GM21576 (cell line): ENCODE data around the gene JCHAIN.
A peak's percentile ranks its signal among the peaks of the same experiment; 100 is the strongest.
"Not testable (repeated sequence)": the region's sequence is repeated elsewhere in the genome, so short reads cannot be mapped to it uniquely, and the experiment has no call there.

Experiments used
- ATAC-seq: cut with Tn5 transposase; IDR thresholded peaks from one replicate; pipeline ENCODE4 v1.9.1; 2021; ENCODE audit warnings: mild to moderate bottlenecking, moderate library complexity; ENCODE audit not compliant: unreplicated experiment

JCHAIN gene

DNA sequence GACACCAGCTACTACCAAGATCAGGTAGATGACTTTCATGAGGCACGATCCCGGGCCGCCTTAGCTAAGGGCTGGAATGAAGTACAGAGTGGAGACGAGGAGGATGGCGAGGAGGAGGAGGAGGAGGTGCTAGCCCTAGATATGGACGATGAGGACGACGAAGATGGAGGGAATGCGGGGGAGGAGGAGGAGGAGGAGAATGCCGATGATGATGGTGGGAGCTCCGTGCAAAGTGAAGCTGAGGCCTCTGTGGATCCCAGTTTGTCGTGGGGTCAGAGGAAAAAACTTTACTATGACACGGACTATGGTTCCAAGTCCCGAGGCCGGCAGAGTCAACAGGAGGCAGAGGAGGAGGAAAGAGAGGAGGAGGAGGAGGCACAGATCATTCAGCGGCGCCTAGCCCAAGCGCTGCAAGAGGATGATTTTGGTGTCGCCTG lies 22.5 kb upstream of the JCHAIN start:
- peak; percentile 4 for ATAC-seq

DNA sequence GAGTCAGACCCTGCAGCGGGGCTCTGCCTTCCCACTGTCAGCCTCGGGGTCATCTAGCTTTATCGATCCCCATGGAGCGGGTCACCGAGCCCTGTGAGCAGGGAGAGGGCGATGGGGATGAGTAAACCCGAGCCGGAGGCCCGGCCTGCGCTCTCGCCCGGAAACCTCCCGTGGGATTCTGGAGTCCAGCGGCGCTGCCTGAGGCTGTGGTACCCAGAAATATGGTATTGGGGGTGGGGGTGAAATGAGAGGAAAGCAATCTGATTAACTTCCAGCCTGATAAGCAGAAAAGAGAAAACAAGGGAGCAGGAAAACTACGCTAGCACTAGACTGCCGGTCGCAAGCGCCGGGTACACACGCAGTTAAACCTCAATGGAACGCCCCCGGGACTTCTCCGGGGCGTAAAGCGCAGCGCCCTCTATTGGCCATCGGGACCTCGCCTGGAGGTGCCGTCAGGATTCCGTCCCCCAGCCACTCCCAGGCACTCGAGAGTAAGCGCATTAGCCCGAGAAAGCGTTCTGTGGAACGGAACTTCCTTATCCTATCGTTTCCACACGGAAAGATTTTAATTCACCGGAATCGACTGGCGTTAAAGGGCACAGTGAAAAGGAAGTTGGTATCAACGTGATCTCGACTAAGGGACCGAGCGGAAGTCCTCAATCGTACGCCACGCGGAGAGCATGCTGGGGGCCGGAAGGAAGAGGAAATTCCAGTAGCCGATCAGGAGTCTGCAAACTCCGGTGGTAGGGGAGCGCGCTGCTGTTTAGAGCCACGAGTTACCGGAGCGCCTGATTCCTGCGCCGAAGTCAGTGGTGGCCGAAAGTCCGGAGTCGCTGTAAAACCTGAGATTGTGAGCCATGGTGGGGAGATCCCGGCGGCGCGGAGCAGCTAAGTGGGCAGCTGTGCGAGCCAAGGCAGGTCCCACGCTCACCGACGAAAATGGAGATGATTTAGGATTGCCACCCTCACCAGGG lies 21.8 kb upstream of the JCHAIN start, which contains the start of gene UTP3:
Gene UTP3 (plus strand): TSS at position 712 of the 974 bp plus-strand sequence. CDS start 146 bp downstream, at position 858.
- ATAC-seq = peak; percentile 90

DNA sequence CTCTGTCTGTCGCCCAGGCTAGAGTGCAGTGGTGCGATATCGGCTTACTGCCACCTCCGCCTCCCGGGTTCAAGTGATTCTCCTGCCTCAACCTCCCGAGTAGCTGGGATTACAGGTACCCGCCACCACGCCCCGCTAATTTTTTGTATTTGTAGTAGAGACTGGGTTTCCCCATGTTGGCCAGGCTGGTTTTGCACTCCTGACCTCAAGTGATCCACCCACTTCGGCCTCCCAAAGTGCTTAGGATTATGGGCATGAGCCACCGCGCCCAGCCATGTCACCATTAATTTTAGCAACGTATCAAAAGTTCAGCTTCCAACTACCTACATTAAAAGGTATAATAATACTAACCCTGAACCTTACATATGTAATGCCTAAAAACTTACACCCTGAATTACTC lies 21.1 kb upstream of the JCHAIN start:
- peak; percentile 4 for ATAC-seq

DNA sequence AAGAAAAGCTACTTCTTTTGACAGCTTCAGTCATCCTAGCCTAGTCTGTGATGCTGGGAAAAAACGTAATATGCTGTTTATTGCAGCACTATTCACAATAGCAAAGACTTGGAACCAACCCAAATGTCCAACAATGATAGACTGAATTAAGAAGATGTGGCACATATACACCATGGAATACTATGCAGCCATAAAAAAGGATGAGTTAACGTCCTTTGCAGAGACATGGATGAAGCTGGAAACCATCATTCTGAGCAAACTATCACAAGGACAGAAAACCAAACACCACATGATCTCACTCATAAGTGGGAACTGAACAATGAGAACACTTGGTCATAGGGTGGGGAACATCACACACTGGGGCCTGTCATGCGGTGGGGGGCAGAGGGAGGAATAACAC lies 15.8 kb upstream of the JCHAIN start:
- ATAC-seq = not testable (repeated sequence)

DNA sequence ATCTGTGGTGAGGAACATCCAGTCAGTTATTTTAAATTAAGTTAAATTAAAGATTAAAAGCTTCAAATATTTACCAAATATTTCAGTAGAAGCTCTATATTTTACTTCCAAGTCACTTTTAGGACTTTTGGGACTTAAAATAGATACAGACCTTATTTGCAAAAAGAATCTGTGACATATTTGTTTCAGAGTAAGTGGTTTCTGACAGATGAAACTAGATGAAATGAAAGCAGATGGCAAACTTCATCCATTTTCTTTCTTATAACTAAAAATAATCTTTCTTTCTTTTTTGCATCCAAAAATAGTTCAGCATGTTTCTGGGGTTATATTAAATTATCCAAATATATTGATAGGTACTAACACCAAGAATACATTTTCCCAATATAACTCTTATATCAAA lies 15.4 kb upstream of the JCHAIN start:
- ATAC-seq = peak; percentile 52

DNA sequence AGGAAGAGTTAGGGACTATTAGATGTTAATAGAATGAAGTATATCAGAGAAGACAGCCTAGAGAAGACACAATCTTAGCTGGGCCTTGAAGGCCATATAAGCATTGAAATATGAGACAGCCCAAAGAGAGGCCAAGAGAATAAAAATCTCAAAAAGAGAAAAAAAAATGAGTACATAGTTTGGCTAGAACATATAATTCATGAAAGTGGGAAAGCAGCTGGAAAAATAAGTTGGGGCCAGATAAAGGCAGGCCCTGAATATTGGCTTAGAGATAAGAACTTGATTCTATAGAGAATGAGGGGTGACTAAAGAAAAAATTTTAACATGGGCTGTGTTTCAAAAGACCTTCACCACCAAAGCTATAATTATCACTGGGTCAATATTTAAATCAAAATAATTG lies 14.6 kb upstream of the JCHAIN start:
- ATAC-seq = no peak

DNA sequence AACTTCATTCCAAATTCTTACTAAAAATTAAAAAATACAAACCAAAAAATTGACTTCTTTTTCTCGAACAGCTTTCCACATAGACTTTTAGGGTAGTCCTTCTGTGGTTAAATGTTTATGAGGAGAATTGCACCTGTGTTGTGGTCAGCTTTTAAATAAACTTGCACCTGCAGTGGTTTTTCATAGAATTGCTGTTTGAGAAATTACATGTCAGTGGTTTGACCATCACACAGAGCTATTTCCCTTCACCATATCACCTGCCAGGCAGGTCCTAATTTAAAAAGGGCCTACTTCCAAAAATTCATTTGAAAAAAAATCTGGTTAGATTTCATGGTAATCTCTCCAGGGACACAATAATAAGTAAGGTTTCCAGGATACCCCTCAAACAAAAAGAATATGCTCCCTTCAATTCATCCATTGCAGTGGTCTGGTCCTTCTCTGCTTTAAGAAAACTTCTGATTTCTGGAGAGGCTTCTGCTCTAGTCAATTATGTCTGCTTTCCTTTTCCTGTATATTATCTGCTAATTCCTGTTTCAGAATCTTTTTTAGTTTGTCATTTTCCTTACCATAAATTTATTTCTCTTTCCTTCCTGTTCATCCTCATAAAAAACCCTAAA lies 12.2 kb upstream of the JCHAIN start:
- peak; percentile 75 for ATAC-seq

DNA sequence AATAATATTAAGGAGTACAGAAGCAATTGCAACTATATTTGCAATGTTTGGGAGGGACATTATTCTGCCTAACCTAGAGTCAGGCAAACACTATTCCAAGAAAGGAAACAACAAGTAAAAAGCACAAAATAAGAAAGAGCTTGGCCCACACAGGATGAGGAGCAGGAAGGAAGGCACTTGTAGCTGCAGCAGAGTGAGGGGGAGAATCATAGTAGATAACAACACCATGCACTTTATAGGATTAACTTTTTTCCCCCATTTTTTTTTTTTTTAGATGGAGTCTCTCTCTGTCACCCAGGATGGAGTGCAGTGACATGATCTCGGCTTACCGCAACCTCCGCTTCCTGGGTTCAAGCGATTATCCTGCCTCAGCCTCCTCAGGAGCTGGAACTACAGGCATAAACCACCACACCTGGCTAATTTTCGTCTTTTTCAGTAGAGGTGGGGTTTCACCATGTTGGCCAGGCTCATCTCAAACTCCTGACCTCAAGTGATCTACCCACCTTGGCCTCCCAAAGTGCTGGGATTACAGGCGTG lies 10.3 kb upstream of the JCHAIN start:
- no peak for ATAC-seq

DNA sequence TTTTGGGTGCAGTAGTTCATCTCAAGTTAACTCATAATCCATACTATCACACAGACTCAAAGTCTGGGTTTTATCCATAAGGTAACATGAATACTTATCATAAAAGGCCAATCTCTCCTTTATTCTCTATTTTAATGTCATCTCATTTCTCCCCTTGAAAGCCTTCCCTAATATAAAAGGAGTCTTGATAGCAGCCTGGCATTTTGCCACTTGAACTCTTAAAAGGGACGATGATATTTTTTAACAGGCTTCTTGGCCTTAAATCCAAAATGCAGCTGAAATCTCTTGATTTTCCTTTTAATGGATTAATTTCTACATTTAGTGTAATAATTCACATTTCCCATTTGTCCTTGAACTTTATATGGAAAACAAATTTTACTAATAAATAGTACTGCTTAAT lies 8.4 kb upstream of the JCHAIN start:
- no peak for ATAC-seq

DNA sequence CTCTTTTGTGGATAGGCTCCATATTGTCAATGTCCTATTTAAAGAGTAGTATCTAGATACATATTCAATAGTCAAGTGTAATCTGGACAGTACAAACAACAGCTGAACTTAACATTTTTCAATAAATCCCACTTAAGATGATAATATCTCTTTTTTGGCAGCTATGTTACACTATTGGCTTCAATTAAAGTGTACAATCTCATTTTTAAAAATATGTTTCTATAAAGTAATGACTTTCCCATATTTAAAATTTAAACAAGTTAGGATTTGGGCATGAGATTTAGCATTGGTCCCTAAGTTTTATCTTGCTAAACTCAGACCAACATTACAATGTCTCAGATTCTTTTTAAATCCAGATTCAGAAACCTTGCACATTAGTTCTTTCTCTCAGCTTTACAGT lies 7.9 kb upstream of the JCHAIN start:
- no peak for ATAC-seq

DNA sequence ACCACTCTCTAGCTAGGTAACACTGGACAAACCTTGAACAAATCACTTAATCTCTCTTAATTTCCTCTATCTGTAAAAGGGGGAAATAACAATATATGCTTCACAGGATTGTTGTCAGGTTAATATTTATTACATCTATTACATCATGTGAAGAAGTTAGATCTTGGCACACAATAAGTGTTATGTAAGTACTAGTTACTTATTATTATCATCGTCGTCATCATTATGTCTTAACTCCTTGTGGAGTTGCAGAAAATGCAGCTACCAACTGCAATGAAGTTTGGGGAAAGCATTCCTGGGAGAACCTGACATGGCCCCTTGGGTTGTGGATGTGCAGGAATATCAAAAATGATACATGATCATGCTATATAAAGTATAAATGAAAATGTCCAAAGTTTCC lies 4.8 kb upstream of the JCHAIN start:
- ATAC-seq = no peak

DNA sequence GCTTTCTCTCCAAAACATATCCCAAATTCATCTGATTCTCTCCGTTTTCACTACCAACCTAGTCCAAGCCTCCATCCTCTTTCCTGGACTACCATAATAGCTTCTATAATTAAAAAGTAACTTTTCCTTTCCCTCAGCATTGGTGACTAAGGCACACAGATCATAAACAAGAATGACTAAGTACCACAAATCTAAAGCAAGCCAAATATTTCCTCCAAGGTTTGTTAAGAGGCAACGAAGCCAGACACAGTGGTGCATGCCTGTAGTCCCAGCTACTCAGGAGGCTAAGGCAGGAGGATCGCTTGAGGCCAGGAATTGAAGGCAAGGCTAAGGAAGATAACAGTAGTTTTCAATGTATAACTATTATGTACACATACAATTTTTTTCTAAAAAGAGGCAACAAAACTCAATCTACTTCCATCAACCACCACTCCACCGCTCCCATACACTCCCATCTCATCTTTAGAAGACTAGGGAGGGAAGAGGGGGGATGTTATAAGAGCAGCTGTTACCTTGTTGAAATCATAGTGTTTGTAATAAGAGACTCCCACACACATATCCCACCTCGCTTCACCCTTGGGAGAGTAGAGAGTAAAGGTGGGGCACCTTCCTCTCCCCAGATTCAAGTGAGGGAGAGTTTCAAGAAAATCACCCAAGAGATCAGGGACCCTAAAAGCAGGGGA lies 4.2 kb upstream of the JCHAIN start:
- no peak for ATAC-seq

DNA sequence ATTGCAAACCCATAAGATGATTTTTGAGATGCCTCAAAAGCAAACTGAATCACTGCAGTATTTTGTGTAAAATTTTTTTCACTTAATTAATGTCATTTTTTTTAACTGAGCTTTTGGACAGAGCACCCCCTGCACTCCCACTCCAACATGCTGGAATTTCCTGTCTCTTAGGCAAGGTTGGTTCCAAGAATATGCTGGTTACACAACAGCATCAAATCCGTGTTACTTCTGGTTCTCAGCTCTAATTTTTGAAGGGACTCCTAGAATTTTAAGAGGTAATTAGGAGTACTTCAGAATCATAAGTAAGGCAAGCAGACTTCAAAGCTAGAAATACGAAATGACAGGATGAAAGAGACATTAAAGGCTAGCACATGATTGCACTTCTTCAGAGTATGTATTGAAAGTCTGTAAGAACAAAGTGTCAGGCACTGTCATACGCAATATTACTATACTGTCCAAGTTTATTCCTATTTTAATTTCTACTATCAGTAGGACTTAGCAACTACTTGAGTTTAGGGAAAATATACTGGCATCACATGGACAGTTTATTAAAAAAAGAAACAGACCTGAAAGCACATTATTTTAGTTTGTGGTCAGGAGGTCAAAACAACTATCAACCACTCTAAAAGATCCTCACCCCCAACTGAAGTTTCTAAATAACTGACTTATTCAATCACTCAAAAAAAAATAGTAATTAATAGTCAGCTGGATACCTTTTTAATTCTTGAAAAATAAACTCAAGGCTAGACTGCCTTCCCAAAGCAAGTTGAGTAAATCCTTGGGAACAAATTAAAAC lies 1.6 kb upstream of the JCHAIN start:
- no peak for ATAC-seq

DNA sequence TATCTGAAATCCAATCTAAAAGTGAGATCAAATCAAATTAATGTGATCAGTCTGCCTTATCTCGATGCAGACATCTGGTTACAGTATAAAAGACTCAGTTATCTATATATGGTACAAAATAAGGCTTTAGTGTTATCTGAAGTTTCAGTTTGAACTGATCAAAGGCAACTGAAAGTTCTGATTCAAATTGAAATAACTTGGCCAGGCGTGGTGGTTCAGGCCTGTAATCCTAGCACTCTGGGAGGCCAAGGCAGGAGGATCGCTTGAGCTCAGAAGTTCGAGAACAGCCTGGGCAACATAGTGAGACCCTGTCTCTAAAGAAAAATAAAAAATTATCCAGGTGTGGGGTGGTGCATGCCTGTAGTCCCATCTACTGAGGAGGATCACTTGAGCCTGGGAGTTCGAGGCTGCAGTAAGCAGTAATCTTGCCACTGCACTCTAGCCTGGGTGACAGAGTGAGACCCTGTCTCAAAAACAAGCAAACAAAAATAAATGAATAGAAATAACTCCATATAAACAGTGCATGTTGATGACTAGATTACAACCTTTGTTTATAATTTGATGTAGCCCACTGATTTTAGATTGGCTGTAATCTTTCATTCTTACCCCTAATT lies 4.9 kb downstream of the JCHAIN start:
- ATAC-seq = peak; percentile 75

DNA sequence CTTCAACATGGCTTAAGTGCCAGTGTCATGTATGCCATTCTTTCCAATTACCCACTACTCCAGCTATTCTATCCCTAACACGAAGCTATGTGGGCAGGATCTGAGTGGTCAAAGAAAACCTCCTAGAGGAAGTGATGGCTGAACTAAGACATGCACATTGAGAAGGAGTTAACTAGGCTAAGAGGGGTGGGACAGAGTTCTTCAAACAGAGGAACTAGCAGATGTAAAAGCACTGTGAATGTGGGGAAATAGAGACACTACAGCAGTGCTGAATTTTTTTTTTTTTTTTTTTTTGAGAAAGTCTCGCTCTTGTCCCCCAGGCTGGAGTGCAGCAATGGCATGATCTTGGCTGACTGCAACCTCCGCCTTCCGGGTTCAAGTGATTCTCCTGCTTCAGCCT lies 6.2 kb downstream of the JCHAIN start:
- no peak for ATAC-seq

DNA sequence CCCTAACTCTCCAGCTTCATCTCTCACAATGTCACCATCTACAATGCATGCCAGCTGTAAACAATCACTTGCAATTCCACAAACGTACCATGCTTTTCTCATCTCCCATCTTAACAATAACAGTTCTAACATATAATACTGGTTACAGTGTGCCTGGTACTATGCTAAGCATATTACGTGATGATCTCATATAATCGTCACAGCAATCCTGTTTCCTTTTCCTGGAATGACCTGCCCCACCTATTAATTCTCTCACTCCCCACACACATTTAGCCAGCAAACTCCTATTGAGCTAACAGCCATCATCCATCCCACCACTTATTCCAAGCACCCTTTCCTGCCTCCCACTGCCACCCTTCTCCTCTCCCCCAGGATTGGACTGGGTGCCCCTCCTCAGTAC lies 7.9 kb downstream of the JCHAIN start:
- no peak for ATAC-seq

DNA sequence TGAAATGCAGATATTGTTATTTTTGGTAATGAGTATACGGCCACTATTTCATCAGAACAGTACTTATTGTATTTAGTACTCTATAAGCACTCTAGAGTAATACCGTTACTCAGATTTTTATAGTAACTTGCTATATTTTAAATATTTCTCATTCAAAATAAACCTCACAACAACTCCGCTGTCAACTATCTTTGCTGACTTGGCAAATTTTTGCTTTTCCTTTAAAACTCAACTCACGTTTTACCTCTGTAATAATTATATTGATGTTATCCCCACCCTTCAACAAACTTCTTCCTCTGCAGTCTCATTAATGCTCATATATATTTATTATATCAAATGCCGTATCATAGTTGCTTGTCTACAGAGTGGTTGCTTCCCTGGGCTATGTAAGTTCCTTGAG lies 9.0 kb downstream of the JCHAIN start:
- ATAC-seq = no peak

DNA sequence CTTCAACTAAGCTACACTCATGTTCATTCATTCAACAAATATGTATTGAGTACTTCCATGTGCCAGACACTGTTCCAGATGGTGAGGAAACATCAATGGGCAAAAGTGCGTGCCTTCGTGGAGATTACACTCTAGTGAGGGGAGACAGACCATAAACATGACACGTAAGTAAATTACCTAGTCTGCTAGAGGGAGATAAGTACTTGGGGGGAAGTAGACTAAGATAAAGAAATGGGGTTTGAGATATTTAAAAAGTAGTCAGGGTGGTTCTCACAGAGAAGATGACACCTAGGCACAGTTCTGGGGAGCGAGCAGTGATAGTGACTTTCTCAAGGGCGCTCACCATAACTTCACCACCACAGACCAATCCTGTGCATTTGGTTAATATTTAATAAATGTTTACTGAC lies 11.7 kb downstream of the JCHAIN start:
- no peak for ATAC-seq

DNA sequence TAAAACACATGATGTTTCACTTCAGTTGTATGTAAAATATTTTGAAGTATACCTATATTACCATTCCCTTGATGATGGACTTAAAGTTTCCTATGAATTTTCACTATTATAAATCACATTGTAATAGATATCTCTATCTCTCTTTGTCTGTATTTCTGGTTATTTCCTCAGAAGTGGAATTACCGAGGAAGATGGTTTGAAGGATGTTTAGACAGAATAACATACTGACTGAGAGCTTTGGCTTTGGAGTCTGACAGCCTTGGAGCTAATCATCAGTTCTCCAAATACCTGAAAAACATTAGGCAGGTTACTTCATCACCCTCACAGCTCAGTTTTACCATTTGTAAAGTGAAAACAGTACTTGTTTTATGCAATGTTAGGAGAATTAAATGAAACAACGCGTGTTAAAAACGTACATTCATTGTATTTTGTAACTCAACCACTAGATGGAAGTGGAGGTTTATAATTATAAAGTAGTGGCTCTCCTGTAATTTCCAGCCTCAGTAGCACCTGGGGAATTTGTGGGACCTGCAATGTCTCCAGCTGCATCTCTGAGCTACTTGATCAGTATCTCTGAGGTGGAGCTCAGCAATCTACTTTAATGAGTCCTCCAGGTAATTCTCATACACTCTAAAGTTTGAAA lies 14.3 kb downstream of the JCHAIN start:
- peak; percentile 40 for ATAC-seq

DNA sequence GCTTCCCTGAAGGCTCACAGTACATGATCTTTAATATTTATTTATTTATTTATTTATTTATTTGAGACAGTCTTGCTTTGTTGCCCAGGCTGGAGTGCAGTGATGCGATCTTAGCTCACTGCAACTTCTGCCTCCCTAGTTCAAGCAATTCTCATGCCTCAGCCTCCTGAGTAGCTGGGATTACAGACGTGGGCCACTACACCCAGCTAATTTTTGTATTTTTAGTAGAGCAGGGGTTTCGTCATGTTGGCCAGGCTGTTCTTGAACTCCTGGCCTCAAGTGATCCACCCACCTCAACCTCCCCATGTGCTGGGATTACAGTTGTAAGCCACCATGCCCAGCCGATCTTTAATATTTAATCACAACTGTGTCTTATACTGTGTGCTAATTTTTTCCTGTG lies 15.6 kb downstream of the JCHAIN start:
- not testable (repeated sequence) for ATAC-seq
